Smooth muscle cell (in vitro differentiated cells): ENCODE data around the gene TAB3. TPM values are rescaled to one million over a fixed set of nuclear protein-coding genes. Genes with fewer than 3 reads are reported as not detected.

Source experiments
- DNase-seq: peaks from one replicate; lab custom pipeline; 2025; ENCODE audit not compliant: unreplicated experiment; lab: John Stamatoyannopoulos, UW
- H2AFZ ChIP-seq: fragments of 200-600 bp; sonication (generic); 2 replicates; pipeline ENCODE4 v1.6.0; 2016; ENCODE audit warnings: antibody characterized with exemption, low read depth, mild to moderate bottlenecking
- H3F3A ChIP-seq: fragments of 200-600 bp; sonication (generic); 2 replicates; pipeline ENCODE4 v1.6.0; 2017; ENCODE audit warnings: antibody characterized with exemption, low read depth
- H3K27ac ChIP-seq: fragments of 200-600 bp; sonication (generic); 2 replicates; pipeline ENCODE4 v1.5.1; 2016; ENCODE audit warnings: low read depth, mild to moderate bottlenecking
- H3K27me3 ChIP-seq: fragments of 200-600 bp; sonication (generic); 2 replicates; pipeline ENCODE4 v1.6.1; 2016; ENCODE audit warnings: low read depth, mild to moderate bottlenecking
- H3K36me3 ChIP-seq: fragments of 200-600 bp; sonication (generic); 2 replicates; pipeline ENCODE4 v1.5.1; 2016; ENCODE audit warnings: low read depth
- H3K4me1 ChIP-seq: fragments of 200-600 bp; sonication (generic); 2 replicates; pipeline ENCODE4 v1.5.1; 2016; ENCODE audit warnings: low read depth
- H3K4me2 ChIP-seq: fragments of 200-600 bp; sonication (generic); 2 replicates; pipeline ENCODE4 v1.6.0; 2016; ENCODE audit warnings: mild to moderate bottlenecking
- H3K4me3 ChIP-seq: fragments of 200-600 bp; sonication (generic); 2 replicates; pipeline ENCODE4 v1.5.1; 2016; ENCODE audit warnings: mild to moderate bottlenecking
- H3K79me2 ChIP-seq: fragments of 200-600 bp; sonication (generic); 2 replicates; pipeline ENCODE4 v1.6.0; 2016; ENCODE audit warnings: low read depth, mild to moderate bottlenecking
- H3K9ac ChIP-seq: fragments of 200-600 bp; sonication (generic); 2 replicates; pipeline ENCODE4 v1.6.0; 2016; ENCODE audit warnings: low read depth
- H3K9me3 ChIP-seq: fragments of 200-600 bp; sonication (generic); replicated peaks from 2 replicates; pipeline ENCODE4 v1.5.1; 2016; ENCODE audit warnings: low read depth
- H4K20me1 ChIP-seq: fragments of 200-600 bp; sonication (generic); 2 replicates; pipeline ENCODE4 v1.6.0; 2016; ENCODE audit warnings: low read depth
- WGBS: methylation state at CpG from one replicate; pipeline ENCODE4 v1.1.7; 2016; ENCODE audit warnings: low lambda C conversion rate; 5-methylcytosine and 5-hydroxymethylcytosine counted together
- polyA plus RNA-seq: library from polyadenylated mRNA; unstranded; fragments of >200 nt; fragmentation: Nextera tagmentation; extraction: Ambion mirVana; gene quantifications from 2 replicates; pipeline ENCODE4 v1.2.1, GENCODE V29; 2016
- total RNA-seq: library from RNA; depleted of rRNA; stranded (reverse); fragments of >200 nt; gene quantifications from 2 replicates; pipeline ENCODE4 v1.2.3, GENCODE V29; 2014
- TF ChIP-seq, protein P1 (sequence below): fragments of 200-600 bp; sonication (generic); IDR thresholded peaks from 2 replicates; pipeline ENCODE4 v1.5.1; 2017; ENCODE audit warnings: borderline replicate concordance, mild to moderate bottlenecking, antibody characterized with exemption; ENCODE audit not compliant: insufficient read depth, poor library complexity, severe bottlenecking

TAB3 gene
- total and polyA plus RNA-seq, 2 experiments from 2014 or later = 4.8 to 31.9 TPM

DNA sequence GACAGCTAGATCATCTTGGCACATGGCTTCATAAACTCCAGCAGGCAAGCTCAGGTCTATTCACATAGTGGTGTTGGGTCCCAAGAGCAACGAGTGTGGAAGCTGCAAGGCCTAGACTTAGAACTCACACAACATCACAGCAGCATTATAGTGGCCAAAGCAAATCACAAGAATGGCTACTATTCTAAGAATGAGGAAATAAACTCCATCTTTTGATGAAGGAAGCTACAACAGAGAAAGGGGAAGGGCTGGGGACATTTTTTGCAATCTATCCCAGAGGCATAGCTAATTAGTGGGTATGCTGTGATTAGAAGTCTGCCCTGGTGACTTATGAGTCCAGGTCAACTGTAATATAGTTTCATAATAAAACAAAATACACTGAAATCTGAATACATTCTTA, 42.9 kb upstream of the TAB3 start:
- DNase-seq = no peak
- WGBS = 70% methylated on average over 1 of the region's 1 CpG
- H3K4me1 ChIP-seq = no peaks in the 10 kb centered on the region
- TF ChIP-seq, protein P1, sequence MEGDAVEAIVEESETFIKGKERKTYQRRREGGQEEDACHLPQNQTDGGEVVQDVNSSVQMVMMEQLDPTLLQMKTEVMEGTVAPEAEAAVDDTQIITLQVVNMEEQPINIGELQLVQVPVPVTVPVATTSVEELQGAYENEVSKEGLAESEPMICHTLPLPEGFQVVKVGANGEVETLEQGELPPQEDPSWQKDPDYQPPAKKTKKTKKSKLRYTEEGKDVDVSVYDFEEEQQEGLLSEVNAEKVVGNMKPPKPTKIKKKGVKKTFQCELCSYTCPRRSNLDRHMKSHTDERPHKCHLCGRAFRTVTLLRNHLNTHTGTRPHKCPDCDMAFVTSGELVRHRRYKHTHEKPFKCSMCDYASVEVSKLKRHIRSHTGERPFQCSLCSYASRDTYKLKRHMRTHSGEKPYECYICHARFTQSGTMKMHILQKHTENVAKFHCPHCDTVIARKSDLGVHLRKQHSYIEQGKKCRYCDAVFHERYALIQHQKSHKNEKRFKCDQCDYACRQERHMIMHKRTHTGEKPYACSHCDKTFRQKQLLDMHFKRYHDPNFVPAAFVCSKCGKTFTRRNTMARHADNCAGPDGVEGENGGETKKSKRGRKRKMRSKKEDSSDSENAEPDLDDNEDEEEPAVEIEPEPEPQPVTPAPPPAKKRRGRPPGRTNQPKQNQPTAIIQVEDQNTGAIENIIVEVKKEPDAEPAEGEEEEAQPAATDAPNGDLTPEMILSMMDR = no peak
- H3K4me2 ChIP-seq = no peak overlapping the region
- H3K27me3 ChIP-seq = no peaks in the 10 kb centered on the region
- H2AFZ ChIP-seq = no peak overlapping the region
- H3K9me3 ChIP-seq = no peaks in the 10 kb centered on the region
- H3K27ac ChIP-seq = no peak overlapping the region
- no peaks in the 10 kb centered on the region for H3F3A ChIP-seq
- H3K4me3 ChIP-seq = no peak overlapping the region
- no peak overlapping the region for H3K9ac ChIP-seq
- no peaks in the 10 kb centered on the region for H4K20me1 ChIP-seq
- no peaks in the 10 kb centered on the region for H3K36me3 ChIP-seq
- H3K79me2 ChIP-seq = no peaks in the 10 kb centered on the region

DNA sequence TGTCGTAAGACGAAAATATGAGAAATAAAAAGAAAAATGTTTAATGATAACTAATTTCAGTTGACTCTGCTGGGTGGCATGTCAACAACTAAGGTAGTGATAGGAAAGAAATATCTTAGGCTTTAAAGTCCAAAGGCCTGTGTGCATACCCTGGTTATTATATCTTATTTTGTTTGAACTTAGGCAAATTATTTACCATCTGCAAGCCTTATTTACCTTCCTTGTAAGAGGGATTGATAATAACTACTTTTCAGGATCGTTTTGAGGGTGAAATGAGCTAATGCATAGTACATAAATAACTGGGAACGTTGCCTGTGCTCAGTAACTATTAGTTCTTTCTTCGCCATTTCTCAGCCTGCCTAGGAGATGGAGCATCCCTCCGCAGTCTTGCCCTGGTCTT, 41.6 kb upstream of the TAB3 start:
- no peaks in the 10 kb centered on the region for H3K27me3 ChIP-seq
- no peak overlapping the region for H3K9ac ChIP-seq
- no peaks in the 10 kb centered on the region for H3K9me3 ChIP-seq
- no peaks in the 10 kb centered on the region for H3K36me3 ChIP-seq
- H3F3A ChIP-seq = no peaks in the 10 kb centered on the region
- DNase-seq = no peak
- no peak overlapping the region for H3K4me3 ChIP-seq
- no peaks in the 10 kb centered on the region for H3K4me1 ChIP-seq
- no peak overlapping the region for H3K4me2 ChIP-seq
- no peak overlapping the region for H3K27ac ChIP-seq
- no peak overlapping the region for H2AFZ ChIP-seq
- H4K20me1 ChIP-seq = no peaks in the 10 kb centered on the region
- 72% methylated on average over 6 of the region's 6 CpGs for WGBS
- no peaks in the 10 kb centered on the region for H3K79me2 ChIP-seq
- TF ChIP-seq, protein P1 = no peak

DNA sequence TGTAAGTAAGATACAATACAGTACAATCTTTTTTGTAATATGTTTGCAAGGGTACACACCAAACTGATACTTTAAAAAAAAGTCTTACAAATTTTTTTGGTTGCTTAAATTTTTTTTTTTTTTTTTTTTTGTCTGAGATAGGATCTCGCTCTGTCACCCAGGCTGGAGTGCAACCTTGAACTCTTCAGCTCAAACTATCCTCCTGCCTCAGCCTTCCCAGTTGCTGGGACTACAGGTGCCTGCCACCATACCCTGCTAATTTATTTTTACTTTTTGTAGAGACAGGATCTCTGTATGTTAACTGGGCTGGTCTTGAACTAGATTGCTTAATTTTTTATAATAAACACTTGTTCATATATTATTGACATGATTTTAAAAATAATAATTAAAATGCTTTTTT, 41.1 kb upstream of the TAB3 start:
- Histone ChIP-seq H3K27me3 (no peaks in the 10 kb centered on the region), H3K4me3 (no peak overlapping the region), H2AFZ (no peak overlapping the region), H3K36me3 (no peaks in the 10 kb centered on the region), H4K20me1 (no peaks in the 10 kb centered on the region), H3K9ac (no peak overlapping the region), H3F3A (no peaks in the 10 kb centered on the region), H3K27ac (no peak overlapping the region), H3K79me2 (no peaks in the 10 kb centered on the region), H3K4me1 (no peaks in the 10 kb centered on the region), H3K4me2 (no peak overlapping the region), H3K9me3 (no peaks in the 10 kb centered on the region)
- 65% methylated on average over 1 of the region's 1 CpG for WGBS
- no peak for DNase-seq
- TF ChIP-seq, protein P1 = no peak

DNA sequence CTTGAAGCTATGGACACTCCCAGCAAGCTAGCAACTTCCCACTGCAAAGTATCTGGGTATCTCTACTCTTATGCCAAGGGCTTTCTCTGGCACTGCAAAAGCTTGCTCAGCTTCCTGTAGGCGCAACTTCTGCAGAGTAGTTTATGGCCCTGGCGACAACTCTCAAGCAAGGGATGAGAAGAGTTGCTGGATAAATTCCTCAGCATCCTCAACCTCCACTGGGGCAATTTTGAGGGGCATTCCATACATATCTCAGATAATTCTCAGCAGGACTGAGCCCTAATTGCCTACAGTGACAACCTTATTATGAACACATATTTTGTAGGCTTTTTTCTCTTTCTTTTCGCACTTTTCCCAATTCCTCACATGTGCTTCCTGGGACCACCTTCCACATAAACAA, 31.2 kb upstream of the TAB3 start:
- Histone ChIP-seq H3K27me3 (no peaks in the 10 kb centered on the region), H3K4me2 (no peak overlapping the region), H2AFZ (no peak overlapping the region), H3K4me3 (no peak overlapping the region), H3K9ac (no peak overlapping the region), H3K36me3 (no peaks in the 10 kb centered on the region), H3F3A (no peaks in the 10 kb centered on the region), H3K4me1 (no peaks in the 10 kb centered on the region), H4K20me1 (no peaks in the 10 kb centered on the region), H3K9me3 (no peaks in the 10 kb centered on the region), H3K27ac (no peak overlapping the region), H3K79me2 (no peaks in the 10 kb centered on the region)
- TF ChIP-seq, protein P1 = no peak
- no peak for DNase-seq
- 67% methylated on average over 3 of the region's 3 CpGs for WGBS
